CD8-positive, alpha-beta memory T cell (primary cell): ENCODE measurements around the gene SCAMP4. TPM values are rescaled to one million over a fixed set of nuclear protein-coding genes. Genes with fewer than 3 reads are reported as not detected.
"Not testable (repeated sequence)": the region's sequence is repeated elsewhere in the genome, so short reads cannot be mapped to it uniquely, and the experiment has no call there.

ENCODE experiments used
- CTCF ChIA-PET: fragments of 350-600 bp; sonication (Branson Sonifier 250); formaldehyde crosslinking; loops from one replicate; lab custom pipeline; 2021; ENCODE audit warnings: antibody characterized with exemption; lab: Charles Lee
- POLR2A ChIA-PET: fragments of 350-600 bp; sonication (Branson Sonifier 250); formaldehyde crosslinking; loops from one replicate; lab custom pipeline; 2021; ENCODE audit warnings: antibody characterized with exemption; lab: Charles Lee
- DNase-seq, 5 donors: peaks; one replicate each; pipeline versions ENCODE4 v3.0.0 to v3.0.0-alpha.2; 2020 to 2022; ENCODE audit warnings: mixed read lengths in 1 of 5
- H3K27ac ChIP-seq: one replicate; pipeline ENCODE4 v1.7.0; 2013; ENCODE audit warnings: low read depth, mild to moderate bottlenecking, low read length, moderate library complexity
- H3K27me3 ChIP-seq: 2 replicates; pipeline ENCODE4 v1.7.0; 2013; ENCODE audit warnings: low read length, mild to moderate bottlenecking; ENCODE audit not compliant: insufficient read depth, poor library complexity, severe bottlenecking
- H3K36me3 ChIP-seq: 2 replicates; pipeline ENCODE4 v1.7.0; 2013; ENCODE audit warnings: mild to moderate bottlenecking, low read length, moderate library complexity; ENCODE audit not compliant: insufficient read depth
- H3K4me1 ChIP-seq: 2 replicates; pipeline ENCODE4 v1.7.0; 2013; ENCODE audit warnings: mild to moderate bottlenecking, low read length, moderate library complexity; ENCODE audit not compliant: insufficient read depth
- H3K4me3 ChIP-seq: 2 replicates; pipeline ENCODE4 v1.7.0; 2013; ENCODE audit warnings: mild to moderate bottlenecking, low read length
- H3K9me3 ChIP-seq: 2 replicates; pipeline ENCODE4 v1.7.0; 2013; ENCODE audit warnings: mild to moderate bottlenecking, low read length
- H3K27ac Mint-ChIP-seq, 8 donors: one replicate each; pipeline ENCODE4 v1.8.0; 2020 to 2021; ENCODE audit warnings: mixed read lengths in 8 of 8, mild to moderate bottlenecking in 6 of 8, inconsistent platforms in 3 of 8, moderate library complexity in 3 of 8
- H3K27me3 Mint-ChIP-seq, 2 donors: one replicate each; pipeline ENCODE4 v1.8.0; 2020 to 2021; ENCODE audit warnings: mixed read lengths in 2 of 2, mild to moderate bottlenecking in 1 of 2, moderate library complexity in 1 of 2
- H3K36me3 Mint-ChIP-seq, 3 donors: one replicate each; pipeline ENCODE4 v1.8.0; 2020 to 2021; ENCODE audit warnings: mixed read lengths in 3 of 3, inconsistent platforms in 1 of 3, mild to moderate bottlenecking in 1 of 3
- H3K4me1 Mint-ChIP-seq, 3 donors: one replicate each; pipeline ENCODE4 v1.8.0; 2020 to 2021; ENCODE audit warnings: mixed read lengths in 3 of 3, inconsistent platforms in 1 of 3, mild to moderate bottlenecking in 1 of 3
- H3K4me3 Mint-ChIP-seq, 7 donors: one replicate each; pipeline ENCODE4 v1.8.0; 2020 to 2021; ENCODE audit warnings: mixed read lengths in 7 of 7, mild to moderate bottlenecking in 6 of 7, moderate library complexity in 4 of 7, inconsistent platforms in 2 of 7
- H3K9me3 Mint-ChIP-seq, 5 donors: one replicate each; pipeline ENCODE4 v1.8.0; 2020 to 2022; ENCODE audit warnings: mixed read lengths in 5 of 5, mild to moderate bottlenecking in 3 of 5, moderate library complexity in 2 of 5, inconsistent platforms in 1 of 5
- polyA plus RNA-seq: library from polyadenylated mRNA; unstranded; fragments of 300-500 nt; fragmentation: Illumina TruSeq; gene quantifications from one replicate; pipeline ENCODE4 v1.2.3, GENCODE V29; 2021
- total RNA-seq, 2 experiments: library from RNA; stranded (reverse); gene quantifications; one replicate each; pipeline ENCODE4 v1.2.3, GENCODE V29; 2021

Gene SCAMP4
- total and polyA plus RNA-seq, 3 experiments from 2014 or later, result 16.3 to 40.6 (median 38.6) TPM

DNA sequence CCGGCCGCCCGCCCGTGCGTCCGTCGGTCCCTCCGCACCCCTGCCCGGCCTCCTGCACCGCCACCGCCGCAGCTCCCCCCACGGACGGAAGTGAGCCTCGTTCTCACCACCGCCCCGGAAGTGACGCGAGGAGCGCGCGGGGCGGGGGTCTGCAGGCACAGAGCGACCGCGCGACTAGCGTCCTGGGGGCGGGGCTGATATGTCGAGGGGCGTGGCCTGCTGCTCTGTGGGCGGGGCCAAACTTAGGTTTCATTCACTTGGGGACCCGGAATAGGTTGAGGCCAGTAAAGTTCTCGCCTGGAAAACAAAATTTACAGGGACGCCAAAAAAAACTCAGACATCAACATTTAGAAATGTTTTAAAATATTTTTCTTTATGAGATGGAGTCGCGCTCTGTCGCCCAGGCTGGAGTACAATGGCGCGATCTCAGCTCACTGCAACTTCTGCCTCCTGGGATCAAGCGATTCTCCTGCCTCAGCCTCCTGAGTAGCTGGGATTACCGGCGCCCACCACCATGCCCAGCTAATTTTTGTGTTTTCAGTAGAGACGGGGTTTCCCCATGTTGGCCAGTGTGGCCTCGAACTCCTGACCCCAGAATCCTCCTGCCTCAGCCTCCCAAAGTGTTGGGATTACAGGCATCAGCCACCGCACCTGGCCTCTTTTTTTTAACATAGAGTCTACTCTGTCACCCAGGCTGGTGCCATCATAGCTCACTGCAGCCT is 19.6 kb upstream of the SCAMP4 start, which contains the start of gene ABHD17A:
TSS of gene ABHD17A (minus strand) at position 99 of the 722 bp plus-strand sequence. CDS start 3,930 bp downstream, outside the sequence.
- DNase-seq, result peak; percentile 90 to 96 (median 91)
- POLR2A ChIA-PET, result interaction anchor here (0.6 to 2.1 kb wide), 6 partner anchors 9 to 210 kb away, joined by 3 to 14 read pairs (median 4); no protein-coding TSS in a partner anchor
- H3K27ac ChIP-seq, result peak within 1 kb of the TSS; percentile 96
- H3K4me1 ChIP-seq, result peaks cover 29% of the 10 kb centered on the region
- H3K9me3 Mint-ChIP-seq, H3K9me3 ChIP-seq, H3K36me3 ChIP-seq, H3K27me3 ChIP-seq, H3K27me3 Mint-ChIP-seq: not testable (repeated sequence)
- Mint-ChIP-seq H3K4me1 (peaks cover 26 to 41% (median 29%) of the 10 kb centered on the region in 3 donors), H3K4me3 (peak within 1 kb of the TSS; percentile 94 to 100 (median 99)), H3K27ac (peak within 1 kb of the TSS; percentile 96 to 100 (median 100)), H3K36me3 (peaks cover 3 to 27% (median 6%) of the 10 kb centered on the region in 3 donors)
- peak within 1 kb of the TSS; percentile 70 for H3K4me3 ChIP-seq
- CTCF ChIA-PET, result interaction anchor here (1.0 to 4.8 kb wide), 7 partner anchors 9 to 267 kb away, joined by 3 to 20 read pairs (median 4); no protein-coding TSS in a partner anchor

- not testable (repeated sequence) for H3K27ac ChIP-seq, H3K36me3 ChIP-seq, H3K9me3 Mint-ChIP-seq, H3K27me3 Mint-ChIP-seq, H3K27me3 ChIP-seq, H3K4me3 ChIP-seq, DNase-seq, H3K9me3 ChIP-seq
- ChIA-PET POLR2A (interaction anchor here (2.1 kb wide), 1 partner anchor 11 kb away, joined by 14 read pairs; no protein-coding TSS in a partner anchor), CTCF (interaction anchor here (1.0 kb wide), 3 partner anchors 8 to 266 kb away, joined by 3 to 4 read pairs (median 3); no protein-coding TSS in a partner anchor)
- Mint-ChIP-seq H3K27ac (peak overlapping the region in 3 of 8 donors; percentile 85 to 98 (median 93)), H3K4me1 (peaks cover 26 to 36% (median 29%) of the 10 kb centered on the region in 3 donors), H3K4me3 (peak overlapping the region in 2 of 7 donors; percentile 89 to 96), H3K36me3 (peaks cover 3 to 27% (median 6%) of the 10 kb centered on the region in 3 donors)
- peaks cover 25% of the 10 kb centered on the region for H3K4me1 ChIP-seq
Measured at GRCh38 chr19:1886360-1886759, 18.8 kb upstream of the SCAMP4 start.

DNA sequence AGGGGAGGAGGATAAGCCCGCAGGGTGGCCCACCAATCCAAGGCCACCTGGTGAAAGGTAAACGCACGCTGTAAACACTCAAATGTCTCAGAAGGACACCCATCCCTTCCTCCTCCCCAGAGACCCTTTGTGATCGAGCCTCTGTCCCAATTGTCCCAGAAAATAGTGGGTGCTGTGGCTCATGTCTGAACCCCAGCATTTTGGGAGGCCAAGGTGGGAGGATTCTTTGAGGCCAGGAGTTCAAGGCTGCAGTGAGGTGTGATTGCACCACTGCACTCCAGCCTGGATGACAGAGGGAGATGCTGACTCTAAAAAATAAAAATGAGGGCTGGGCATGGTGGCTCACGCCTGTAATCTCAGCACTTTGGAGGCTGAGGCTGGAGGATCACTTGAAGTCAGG is 16.8 kb upstream of the SCAMP4 start:
- CTCF ChIA-PET, result no interaction called here
- peaks cover 14 to 22% (median 15%) of the 10 kb centered on the region in 3 donors for H3K4me1 Mint-ChIP-seq

GRCh38 chr19:1889907-1890306 is 15.3 kb upstream of the SCAMP4 start:
- peaks cover 12% of the 10 kb centered on the region for H3K4me1 ChIP-seq
- peaks cover 7 to 20% (median 12%) of the 10 kb centered on the region in 3 donors for H3K4me1 Mint-ChIP-seq
- no peaks in the 10 kb centered on the region for H3K9me3 Mint-ChIP-seq
- H3K36me3 ChIP-seq, result no peaks in the 10 kb centered on the region
- no peak for DNase-seq
- peak overlapping the region in 2 of 8 donors; percentile 20 to 60 for H3K27ac Mint-ChIP-seq
- H3K9me3 ChIP-seq, result no peaks in the 10 kb centered on the region
- H3K4me3 ChIP-seq, result no peak overlapping the region
- ChIA-PET CTCF (no interaction called here), POLR2A (no interaction called here)
- H3K36me3 Mint-ChIP-seq, result no peaks in the 10 kb centered on the region
- H3K4me3 Mint-ChIP-seq, result no peak overlapping the region
- no peaks in the 10 kb centered on the region for H3K27me3 Mint-ChIP-seq
- H3K27me3 ChIP-seq, result no peaks in the 10 kb centered on the region
- no peak overlapping the region for H3K27ac ChIP-seq

More for the DNA sequence above, 16.8 kb upstream of the SCAMP4 start:
- no peaks in the 10 kb centered on the region for H3K36me3 ChIP-seq
- POLR2A ChIA-PET, result interaction anchor here (1.2 kb wide), 1 partner anchor 18 kb away, joined by 3 read pairs; no protein-coding TSS in a partner anchor
- Mint-ChIP-seq H3K9me3 (peaks cover 0 to 5% (median 0%) of the 10 kb centered on the region in 5 donors), H3K27ac (peak overlapping the region in 2 of 8 donors; percentile 41 to 69), H3K36me3 (peaks cover 0 to 14% (median 3%) of the 10 kb centered on the region in 3 donors), H3K4me3 (peak overlapping the region in 1 of 7 donors; percentile 27), H3K27me3 (peaks cover 0 to 4% of the 10 kb centered on the region in 2 donors)
- H3K9me3 ChIP-seq, result no peaks in the 10 kb centered on the region
- no peak overlapping the region for H3K27ac ChIP-seq
- DNase-seq, result no peak
- no peak overlapping the region for H3K4me3 ChIP-seq
- H3K27me3 ChIP-seq, result no peaks in the 10 kb centered on the region
- peaks cover 13% of the 10 kb centered on the region for H3K4me1 ChIP-seq

- ChIA-PET CTCF (interaction anchor here (1.2 to 1.3 kb wide), 2 partner anchors 8 kb away, joined by 3 read pairs; no protein-coding TSS in a partner anchor), POLR2A (no interaction called here)
- peaks cover 30 to 46% (median 41%) of the 10 kb centered on the region in 3 donors for H3K4me1 Mint-ChIP-seq
- Histone ChIP-seq H3K9me3 (no peaks in the 10 kb centered on the region), H3K27ac (no peak overlapping the region), H3K36me3 (no peaks in the 10 kb centered on the region), H3K27me3 (no peaks in the 10 kb centered on the region), H3K4me1 (peaks cover 37% of the 10 kb centered on the region), H3K4me3 (no peak overlapping the region)
- H3K4me3 Mint-ChIP-seq, result peak overlapping the region in 2 of 7 donors; percentile 26 to 28
- no peak for DNase-seq
- peak overlapping the region in 4 of 8 donors; percentile 54 to 93 (median 72) for H3K27ac Mint-ChIP-seq
- no peaks in the 10 kb centered on the region for H3K9me3 Mint-ChIP-seq
- no peaks in the 10 kb centered on the region for H3K36me3 Mint-ChIP-seq
- H3K27me3 Mint-ChIP-seq, result no peaks in the 10 kb centered on the region
Measured at GRCh38 chr19:1893791-1894190, 11.4 kb upstream of the SCAMP4 start.

DNA sequence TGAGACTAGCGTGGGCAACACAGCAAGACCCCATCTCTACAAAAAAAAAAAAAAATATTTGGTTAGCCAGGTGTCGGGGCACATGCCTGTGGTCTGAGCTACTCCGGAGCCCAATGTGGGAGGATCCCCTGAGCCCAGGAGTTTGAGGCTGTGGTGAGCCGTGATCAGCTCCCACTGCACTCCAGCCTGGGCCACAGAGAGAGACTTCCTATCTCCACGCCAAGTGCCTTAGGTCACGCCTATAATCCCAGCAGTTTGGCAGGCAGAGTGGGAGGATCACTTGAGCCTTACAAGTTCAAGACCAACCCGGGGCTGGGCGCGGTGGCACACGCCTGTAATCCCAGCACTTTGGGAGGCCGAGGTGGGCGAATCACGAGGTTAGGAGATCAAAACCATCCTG is 8.7 kb upstream of the SCAMP4 start:
- Histone ChIP-seq H3K4me3 (no peak overlapping the region), H3K27ac (no peak overlapping the region), H3K9me3 (no peaks in the 10 kb centered on the region), H3K36me3 (no peaks in the 10 kb centered on the region), H3K4me1 (peaks cover 37% of the 10 kb centered on the region), H3K27me3 (no peaks in the 10 kb centered on the region)
- ChIA-PET POLR2A (interaction anchor here (0.5 to 2.7 kb wide), 6 partner anchors 21 to 357 kb away, joined by 3 to 20 read pairs (median 6); no protein-coding TSS in a partner anchor), CTCF (interaction anchor here (0.9 to 3.0 kb wide), 9 partner anchors 11 to 255 kb away, joined by 3 to 20 read pairs (median 6); partner anchors contain the start of genes ABHD17A and AP3D1)
- Mint-ChIP-seq H3K27me3 (no peaks in the 10 kb centered on the region), H3K36me3 (no peaks in the 10 kb centered on the region), H3K4me1 (peaks cover 27 to 42% (median 41%) of the 10 kb centered on the region in 3 donors), H3K4me3 (peak overlapping the region; percentile 75 to 95 (median 87)), H3K9me3 (no peaks in the 10 kb centered on the region), H3K27ac (peak overlapping the region; percentile 26 to 98 (median 89))
- no peak for DNase-seq

DNA sequence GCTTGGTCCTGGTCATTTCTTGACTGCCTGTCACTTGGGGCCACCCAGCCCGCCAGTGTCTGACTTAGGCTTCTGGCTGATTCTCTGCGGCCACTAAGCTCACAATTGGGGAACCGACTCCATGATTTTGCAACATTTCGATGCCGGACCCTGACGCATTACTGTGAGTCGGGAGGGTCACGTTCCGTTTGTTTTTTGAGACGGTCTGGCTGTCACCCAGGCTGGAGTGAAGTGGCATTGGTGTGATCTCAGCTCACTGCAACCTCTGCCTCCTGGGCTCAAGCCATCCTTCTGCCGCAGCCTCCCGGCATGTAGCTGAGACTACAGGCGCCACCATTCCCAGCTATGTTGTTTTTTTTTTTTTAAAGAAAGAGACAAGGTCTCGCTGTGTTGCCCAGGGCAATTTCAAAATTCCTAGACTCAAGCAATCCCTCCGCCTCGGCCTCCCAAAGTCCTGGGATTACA is 3.2 kb upstream of the SCAMP4 start:
- H3K27ac Mint-ChIP-seq, result peak overlapping the region in 1 of 8 donors; percentile 56
- Histone ChIP-seq H3K27ac (no peak overlapping the region), H3K4me1 (peaks cover 26% of the 10 kb centered on the region), H3K9me3 (no peaks in the 10 kb centered on the region), H3K4me3 (no peak overlapping the region), H3K27me3 (no peaks in the 10 kb centered on the region), H3K36me3 (no peaks in the 10 kb centered on the region)
- no peaks in the 10 kb centered on the region for H3K27me3 Mint-ChIP-seq
- no peak for DNase-seq
- H3K9me3 Mint-ChIP-seq, result no peaks in the 10 kb centered on the region
- POLR2A ChIA-PET, result no interaction called here
- H3K4me3 Mint-ChIP-seq, result no peak overlapping the region
- H3K4me1 Mint-ChIP-seq, result peaks cover 16 to 25% (median 18%) of the 10 kb centered on the region in 3 donors
- H3K36me3 Mint-ChIP-seq, result peaks cover 0 to 3% (median 0%) of the 10 kb centered on the region in 3 donors
- CTCF ChIA-PET, result interaction anchor here (1.0 to 3.5 kb wide), 5 partner anchors 9 to 38 kb away, joined by 3 to 17 read pairs (median 3); partner anchors contain the start of gene ABHD17A
